Tibial nerve (tissue), 4 donors: ENCODE measurements around the gene USP11.

Experiments used
- EP300 ChIP-seq, 2 donors: sonication (generic); formaldehyde crosslinking; IDR thresholded peaks; one replicate each; pipeline ENCODE4 v1.6.1; 2017; ENCODE audit warnings: antibody characterized with exemption in 2 of 2, mild to moderate bottlenecking in 1 of 2
- POLR2A ChIP-seq, 2 donors: fragments of 450-650 bp; IDR thresholded peaks; one replicate each; pipeline ENCODE4 v1.6.1; 2017; ENCODE audit warnings: antibody characterized with exemption in 2 of 2, mild to moderate bottlenecking in 2 of 2, moderate library complexity in 2 of 2
- TF ChIP-seq, protein P1 (sequence below), 5 experiments: fragments of 200-600 bp in 3 of 5; fragments of 450-650 bp in 2 of 5; sonication (generic) in 3 of 5; IDR thresholded peaks; one replicate each; pipeline ENCODE4 v1.5.1; 2016 to 2019; ENCODE audit warnings: antibody characterized with exemption in 5 of 5, mild to moderate bottlenecking in 3 of 5, moderate library complexity in 2 of 5

DNA sequence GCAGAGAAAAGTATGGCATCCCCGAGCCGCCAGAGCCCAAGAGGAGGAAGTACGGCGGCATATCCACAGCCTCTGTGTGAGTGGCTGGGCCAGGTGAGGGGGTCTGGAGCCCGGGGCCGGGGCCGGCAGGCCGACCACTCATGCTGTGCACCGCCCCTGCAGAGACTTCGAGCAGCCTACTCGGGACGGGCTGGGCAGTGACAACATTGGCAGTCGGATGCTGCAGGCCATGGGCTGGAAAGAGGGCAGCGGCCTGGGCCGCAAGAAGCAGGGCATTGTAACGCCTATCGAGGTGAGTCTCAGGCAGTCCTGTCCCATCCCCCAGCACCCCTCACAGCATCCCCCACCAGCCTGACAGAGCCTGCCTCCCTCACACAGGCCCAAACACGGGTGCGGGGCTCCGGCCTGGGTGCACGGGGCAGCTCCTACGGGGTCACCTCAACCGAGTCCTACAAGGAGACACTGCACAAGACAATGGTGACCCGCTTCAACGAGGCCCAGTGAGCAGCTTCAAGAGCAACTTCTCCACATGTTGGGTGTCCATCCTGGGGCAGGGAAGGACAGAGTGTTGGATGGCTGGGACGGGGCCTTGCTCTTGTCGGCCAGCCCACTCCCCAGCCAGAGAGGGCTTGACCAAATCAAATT, 46.6 kb upstream of the USP11 start:
- TF ChIP-seq, protein P1, sequence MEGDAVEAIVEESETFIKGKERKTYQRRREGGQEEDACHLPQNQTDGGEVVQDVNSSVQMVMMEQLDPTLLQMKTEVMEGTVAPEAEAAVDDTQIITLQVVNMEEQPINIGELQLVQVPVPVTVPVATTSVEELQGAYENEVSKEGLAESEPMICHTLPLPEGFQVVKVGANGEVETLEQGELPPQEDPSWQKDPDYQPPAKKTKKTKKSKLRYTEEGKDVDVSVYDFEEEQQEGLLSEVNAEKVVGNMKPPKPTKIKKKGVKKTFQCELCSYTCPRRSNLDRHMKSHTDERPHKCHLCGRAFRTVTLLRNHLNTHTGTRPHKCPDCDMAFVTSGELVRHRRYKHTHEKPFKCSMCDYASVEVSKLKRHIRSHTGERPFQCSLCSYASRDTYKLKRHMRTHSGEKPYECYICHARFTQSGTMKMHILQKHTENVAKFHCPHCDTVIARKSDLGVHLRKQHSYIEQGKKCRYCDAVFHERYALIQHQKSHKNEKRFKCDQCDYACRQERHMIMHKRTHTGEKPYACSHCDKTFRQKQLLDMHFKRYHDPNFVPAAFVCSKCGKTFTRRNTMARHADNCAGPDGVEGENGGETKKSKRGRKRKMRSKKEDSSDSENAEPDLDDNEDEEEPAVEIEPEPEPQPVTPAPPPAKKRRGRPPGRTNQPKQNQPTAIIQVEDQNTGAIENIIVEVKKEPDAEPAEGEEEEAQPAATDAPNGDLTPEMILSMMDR (IDR thresholded peaks at IDR 0.05) = no peak
- TF ChIP-seq EP300 (IDR thresholded peaks at IDR 0.05) (no peak), POLR2A (IDR thresholded peaks at IDR 0.05) (no peak)
